Measurements from ENCODE around the gene IFIT2. TPM values are rescaled to one million over a fixed set of nuclear protein-coding genes. Genes with fewer than 3 reads are reported as not detected.

Gene IFIT2
- total RNA-seq, 1 experiment from 2014 or later = 1.0 TPM

DNA sequence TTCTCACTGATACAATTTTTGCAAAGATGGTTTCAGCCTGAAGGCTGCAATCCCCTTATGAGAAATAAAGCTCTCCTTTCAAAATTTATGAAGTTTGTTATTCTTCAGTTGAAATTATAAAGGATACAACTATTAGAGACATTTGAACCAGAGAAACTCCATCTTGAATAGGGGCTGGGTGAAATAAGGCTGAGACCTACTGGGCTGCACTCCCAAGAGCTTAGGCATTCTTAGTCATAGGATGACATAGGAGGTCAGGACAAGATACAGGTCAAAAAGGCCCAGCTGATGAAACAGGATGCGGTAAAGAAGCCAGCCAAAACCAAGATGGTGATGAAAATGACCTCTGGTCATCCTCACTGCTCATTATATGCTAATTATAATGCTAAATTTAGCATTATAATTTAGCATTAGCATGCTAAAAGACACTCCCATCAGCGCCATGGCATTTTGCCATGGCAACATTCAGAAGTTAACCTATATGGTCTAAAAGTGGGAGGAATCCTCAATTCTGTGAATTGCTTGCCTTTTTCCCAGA lies 53.6 kb downstream of the IFIT2 start:
- Histone ChIP-seq H3K36me3 (ENCODE audit: control insufficient read depth in 1 of 2, insufficient read depth in 2 of 2, low read length in 2 of 2) (no peaks in the 10 kb centered on the region), H3K9me2 (ENCODE audit: insufficient read depth) (no peaks in the 10 kb centered on the region), H3K79me2 (ENCODE audit: insufficient read depth, low read length) (no peaks in the 10 kb centered on the region), H3K27ac (ENCODE audit: low read depth, low read length) (no peak overlapping the region), H3K27me3 (ENCODE audit: insufficient read depth, low read length) (no peaks in the 10 kb centered on the region), H3K4me3 (replicated peaks in 1 of 2; ENCODE audit: low read depth in 1 of 2, low read length in 2 of 2) (no peak overlapping the region), H3K4me1 (ENCODE audit: control insufficient read depth in 1 of 2, insufficient read depth in 2 of 2, low read length in 2 of 2) (peaks cover 16 to 25% of the 10 kb centered on the region in 2 experiments), H3K4me2 (ENCODE audit: low read length) (no peak overlapping the region), H3K9ac (ENCODE audit: low read length) (no peak overlapping the region), H2AFZ (ENCODE audit: low read depth, low read length, poor library complexity, severe bottlenecking) (no peak overlapping the region), H4K20me1 (ENCODE audit: insufficient read depth) (no peaks in the 10 kb centered on the region), H3K9me3 (ENCODE audit: control insufficient read depth in 1 of 2, insufficient read depth in 1 of 2, low read depth in 1 of 2, low read length in 2 of 2) (no peaks in the 10 kb centered on the region)
- BruUV-seq (replicated peaks) = no TSS peak
- ChIA-PET POLR2A (no interaction called here), CTCF (no interaction called here), RAD21 (ENCODE audit: low non-redundant PET in 1 of 2, low total read pairs in 2 of 2, uncharacterized antibody in 2 of 2, unreplicated experiment in 2 of 2) (no interaction called here)
- TF ChIP-seq YY1 (IDR thresholded peaks at IDR 0.05; ENCODE audit: extremely low read depth, insufficient replicate concordance, low read depth, low read length) = no peak
- TF ChIP-seq, protein P1, sequence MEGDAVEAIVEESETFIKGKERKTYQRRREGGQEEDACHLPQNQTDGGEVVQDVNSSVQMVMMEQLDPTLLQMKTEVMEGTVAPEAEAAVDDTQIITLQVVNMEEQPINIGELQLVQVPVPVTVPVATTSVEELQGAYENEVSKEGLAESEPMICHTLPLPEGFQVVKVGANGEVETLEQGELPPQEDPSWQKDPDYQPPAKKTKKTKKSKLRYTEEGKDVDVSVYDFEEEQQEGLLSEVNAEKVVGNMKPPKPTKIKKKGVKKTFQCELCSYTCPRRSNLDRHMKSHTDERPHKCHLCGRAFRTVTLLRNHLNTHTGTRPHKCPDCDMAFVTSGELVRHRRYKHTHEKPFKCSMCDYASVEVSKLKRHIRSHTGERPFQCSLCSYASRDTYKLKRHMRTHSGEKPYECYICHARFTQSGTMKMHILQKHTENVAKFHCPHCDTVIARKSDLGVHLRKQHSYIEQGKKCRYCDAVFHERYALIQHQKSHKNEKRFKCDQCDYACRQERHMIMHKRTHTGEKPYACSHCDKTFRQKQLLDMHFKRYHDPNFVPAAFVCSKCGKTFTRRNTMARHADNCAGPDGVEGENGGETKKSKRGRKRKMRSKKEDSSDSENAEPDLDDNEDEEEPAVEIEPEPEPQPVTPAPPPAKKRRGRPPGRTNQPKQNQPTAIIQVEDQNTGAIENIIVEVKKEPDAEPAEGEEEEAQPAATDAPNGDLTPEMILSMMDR (IDR thresholded peaks at IDR 0.05 in 2 of 3, conservative IDR thresholded peaks at IDR 0.05 in 1 of 3; ENCODE audit: borderline replicate concordance in 1 of 3, insufficient read depth in 1 of 3, low read depth in 2 of 3, low read length in 2 of 3) = no peak
- no peak for TF ChIP-seq POLR2AphosphoS5 (IDR thresholded peaks at IDR 0.05; ENCODE audit: low read depth, low read length)
- TF ChIP-seq SRF (IDR thresholded peaks at IDR 0.05; ENCODE audit: low read depth) = no peak
- TF ChIP-seq CEBPB (IDR thresholded peaks at IDR 0.05; ENCODE audit: low read depth) = no peak
- no peak for TF ChIP-seq POLR2A (IDR thresholded peaks at IDR 0.05; ENCODE audit: borderline replicate concordance, extremely low read depth, insufficient read depth, insufficient read length)
- no peak for TF ChIP-seq SP1 (IDR thresholded peaks at IDR 0.05; ENCODE audit: low read depth)
- no peak for TF ChIP-seq TCF7L2 (IDR thresholded peaks at IDR 0.05; ENCODE audit: borderline replicate concordance, extremely low read depth, insufficient read depth, insufficient read length)
- no peak for TF ChIP-seq ZFX (IDR thresholded peaks at IDR 0.05)
- TF ChIP-seq, protein P2, sequence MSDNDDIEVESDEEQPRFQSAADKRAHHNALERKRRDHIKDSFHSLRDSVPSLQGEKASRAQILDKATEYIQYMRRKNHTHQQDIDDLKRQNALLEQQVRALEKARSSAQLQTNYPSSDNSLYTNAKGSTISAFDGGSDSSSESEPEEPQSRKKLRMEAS (IDR thresholded peaks at IDR 0.05) = no peak
- TF ChIP-seq EGR1 (IDR thresholded peaks at IDR 0.05; ENCODE audit: low read depth) = no peak
- no peak for TF ChIP-seq ZNF274 (IDR thresholded peaks at IDR 0.05; ENCODE audit: low read depth, low read length)
- no peak for TF ChIP-seq ELF1 (IDR thresholded peaks at IDR 0.05; ENCODE audit: borderline replicate concordance, low read depth)
- TF ChIP-seq EZH2phosphoT487 (IDR thresholded peaks at IDR 0.05; ENCODE audit: borderline replicate concordance) = no peak
- TF ChIP-seq FOSL1 (IDR thresholded peaks at IDR 0.05; ENCODE audit: low read depth) = no peak
- no peak for TF ChIP-seq CBX3 (IDR thresholded peaks at IDR 0.05; ENCODE audit: low read depth)
- ATAC-seq (no peak), DNase-seq (ENCODE audit: low read depth, low spot score) (no peak)
- intact Hi-C loops (cut with micrococcal nuclease) = no loop called here

Data from HCT116 (cell line).